Fibroblast of lung (primary cell): ENCODE measurements around the gene ZNF408. TPM values are rescaled to one million over a fixed set of nuclear protein-coding genes. Genes with fewer than 3 reads are reported as not detected.

Experiments used
- DNase-seq, 2 donors: peaks; one replicate each; pipeline versions ENCODE4 v3.0.0 to v3.0.0-alpha.2; 2010; ENCODE audit warnings: low read depth in 2 of 2
- H2AFZ ChIP-seq: 2 replicates; pipeline ENCODE4 v1.5.1; 2012; ENCODE audit warnings: low read length, control low read depth, inconsistent platforms
- H3K27ac ChIP-seq: 2 replicates; pipeline ENCODE4 v1.5.1; 2011; ENCODE audit warnings: low read length, control low read depth; ENCODE audit not compliant: insufficient read depth
- H3K27me3 ChIP-seq: 2 replicates; pipeline ENCODE4 v1.5.1; 2011; ENCODE audit warnings: mild to moderate bottlenecking, low read length; ENCODE audit not compliant: control insufficient read depth, insufficient read depth
- H3K36me3 ChIP-seq: 2 replicates; pipeline ENCODE4 v1.5.1; 2011; ENCODE audit warnings: low read length; ENCODE audit not compliant: control insufficient read depth, insufficient read depth
- H3K4me1 ChIP-seq: 2 replicates; pipeline ENCODE4 v1.5.1; 2011; ENCODE audit warnings: low read length; ENCODE audit not compliant: control insufficient read depth, insufficient read depth; ENCODE audit errors: extremely low read depth
- H3K4me2 ChIP-seq: 2 replicates; pipeline ENCODE4 v1.5.1; 2011; ENCODE audit warnings: low read length, control low read depth; ENCODE audit not compliant: insufficient read depth; ENCODE audit errors: extremely low read depth
- H3K4me3 ChIP-seq, 4 experiments: fragments of 200-600 bp in 1 of 4; sonication (generic) in 1 of 4; replicated peaks in 1 of 4; 2 replicates each; pipeline ENCODE4 v1.5.1; 2011 to 2016; ENCODE audit warnings: low read length in 4 of 4, low read depth in 3 of 4, mild to moderate bottlenecking in 3 of 4, control low read depth in 2 of 4, inconsistent platforms in 1 of 4, mixed read lengths in 1 of 4; ENCODE audit not compliant: insufficient read depth in 1 of 4; ENCODE audit errors: control extremely low read depth in 1 of 4
- H3K79me2 ChIP-seq: 2 replicates; pipeline ENCODE4 v1.5.1; 2012; ENCODE audit warnings: mild to moderate bottlenecking, low read length, inconsistent platforms; ENCODE audit not compliant: control insufficient read depth, insufficient read depth
- H3K9ac ChIP-seq: 2 replicates; pipeline ENCODE4 v1.5.1; 2011; ENCODE audit warnings: mild to moderate bottlenecking, low read length, control low read depth; ENCODE audit not compliant: insufficient read depth
- H3K9me3 ChIP-seq: 2 replicates; pipeline ENCODE4 v1.5.1; 2012; ENCODE audit warnings: low read depth, low read length; ENCODE audit not compliant: control insufficient read depth, insufficient read depth
- H4K20me1 ChIP-seq: 2 replicates; pipeline ENCODE4 v1.5.1; 2011; ENCODE audit warnings: low read length; ENCODE audit not compliant: control insufficient read depth, insufficient read depth; ENCODE audit errors: extremely low read depth
- CTCF ChIP-seq, 2 donors: IDR thresholded peaks in 1 of 2; conservative IDR thresholded peaks in 1 of 2; 1 replicate in 1 of 2; 2 replicates in 1 of 2; pipeline ENCODE4 v1.5.1; 2011 to 2012; ENCODE audit warnings: low read length in 2 of 2, control low read depth in 1 of 2, inconsistent platforms in 1 of 2, low read depth in 1 of 2, mild to moderate bottlenecking in 1 of 2
- EZH2 ChIP-seq: IDR thresholded peaks from 2 replicates; pipeline ENCODE4 v1.5.1; 2012; ENCODE audit warnings: low read length, control low read depth, mild to moderate bottlenecking; ENCODE audit errors: missing control alignments
- polyA plus RNA-seq, 2 donors: library from polyadenylated mRNA; depleted of rRNA in 1 of 2; stranded (reverse) in 1 of 2; unstranded in 1 of 2; fragments of >200 nt; gene quantifications; 2 replicates each; pipeline ENCODE4 v1.2.1, GENCODE V29; 2011 to 2012; ENCODE audit warnings: missing spikeins in 1 of 2
- total RNA-seq: library from RNA; depleted of rRNA; stranded (reverse); fragments of >200 nt; gene quantifications from 2 replicates; pipeline ENCODE4 v1.2.1, GENCODE V29; 2014

The ZNF408 gene
- total and polyA plus RNA-seq, 2 donors (not counting 1 experiment from before 2014, with no cell fraction given), result 4.2 to 7.9 TPM

- Histone ChIP-seq H3K27ac (no peak overlapping the region), H4K20me1 (no peaks in the 10 kb centered on the region), H3K4me2 (no peak overlapping the region), H3K36me3 (peaks cover 24% of the 10 kb centered on the region), H3K27me3 (no peaks in the 10 kb centered on the region), H3K79me2 (peaks cover 26% of the 10 kb centered on the region), H3K4me3 (no peak overlapping the region), H3K9ac (no peak overlapping the region), H3K9me3 (no peaks in the 10 kb centered on the region), H2AFZ (no peak overlapping the region), H3K4me1 (peaks cover 12% of the 10 kb centered on the region)
- no peak for DNase-seq
- no peak for TF ChIP-seq CTCF (conservative IDR thresholded peaks at IDR 0.05 in 1 of 2, IDR thresholded peaks at IDR 0.05 in 1 of 2; ENCODE audit: low read depth in 1 of 2, low read length in 2 of 2)
- TF ChIP-seq EZH2, result no peak
Measured at GRCh38 chr11:46694607-46695006, 6.2 kb upstream of the ZNF408 start.

- Histone ChIP-seq H3K79me2 (peaks cover 30% of the 10 kb centered on the region), H3K4me3 (no peak overlapping the region), H3K4me1 (peaks cover 12% of the 10 kb centered on the region), H3K9ac (no peak overlapping the region), H4K20me1 (no peaks in the 10 kb centered on the region), H3K27me3 (no peaks in the 10 kb centered on the region), H3K9me3 (no peaks in the 10 kb centered on the region), H3K36me3 (peaks cover 24% of the 10 kb centered on the region), H3K27ac (no peak overlapping the region), H2AFZ (no peak overlapping the region), H3K4me2 (no peak overlapping the region)
- DNase-seq, result no peak
- TF ChIP-seq CTCF (conservative IDR thresholded peaks at IDR 0.05 in 1 of 2, IDR thresholded peaks at IDR 0.05 in 1 of 2; ENCODE audit: low read depth in 1 of 2, low read length in 2 of 2), result no peak
- no peak for TF ChIP-seq EZH2
Measured at GRCh38 chr11:46695345-46696211, 5.3 kb upstream of the ZNF408 start.

- H3K4me2 ChIP-seq, result no peak overlapping the region
- peaks cover 12% of the 10 kb centered on the region for H3K4me1 ChIP-seq
- TF ChIP-seq EZH2 (no peak), CTCF (conservative IDR thresholded peaks at IDR 0.05 in 1 of 2, IDR thresholded peaks at IDR 0.05 in 1 of 2; ENCODE audit: low read depth in 1 of 2, low read length in 2 of 2) (no peak)
- H3K9ac ChIP-seq, result no peak overlapping the region
- H3K9me3 ChIP-seq, result no peaks in the 10 kb centered on the region
- no peaks in the 10 kb centered on the region for H3K27me3 ChIP-seq
- H3K79me2 ChIP-seq, result peaks cover 33% of the 10 kb centered on the region
- H3K4me3 ChIP-seq, result no peak overlapping the region
- DNase-seq, result no peak
- peaks cover 24% of the 10 kb centered on the region for H3K36me3 ChIP-seq
- H2AFZ ChIP-seq, result no peak overlapping the region
- H3K27ac ChIP-seq, result no peak overlapping the region
- H4K20me1 ChIP-seq, result no peaks in the 10 kb centered on the region
Measured at GRCh38 chr11:46696212-46696558, 4.6 kb upstream of the ZNF408 start.
